Measurements from ENCODE around the gene NEK3. TPM values are rescaled to one million over a fixed set of nuclear protein-coding genes. Genes with fewer than 3 reads are reported as not detected.

The NEK3 gene
- total RNA-seq, 1 experiment from 2014 or later, result 13.3 TPM

GRCh38 chr13:52128714-52129700 lies 30.4 kb downstream of the NEK3 start, which contains the start of gene NEK5:
NEK5 (minus strand) TSS chr13:52129073; CDS start chr13:52127482, 1,591 bp downstream.
- peak; percentile 79 for TF ChIP-seq CTCF (conservative IDR thresholded peaks at IDR 0.05)
- no peak within 1 kb of the TSS for H2AK5ac ChIP-seq (ENCODE audit: insufficient read length, low read length)
- Mint-ChIP-seq H3K27ac (peak within 1 kb of the TSS in 1 of 3 experiments; percentile 4; a peak in 2 of 7 replicates), H3K36me3 (ENCODE audit: insufficient read depth in 1 of 3, low read depth in 3 of 3) (peaks cover 18 to 33% (median 24%) of the 10 kb centered on the region in 3 experiments), H3K4me1 (peaks cover 15 to 18% of the 10 kb centered on the region in 2 experiments), H3K4me3 (peak within 1 kb of the TSS; percentile 68 to 87), H3K27me3 (ENCODE audit: low read depth) (peaks cover 13% of the 10 kb centered on the region), H3K9me3 (peaks cover 0 to 3% of the 10 kb centered on the region in 2 experiments; a peak in 1 of 5 replicates)
- no peak within 1 kb of the TSS for H3T11ph ChIP-seq (ENCODE audit: low read length)
- H2BK20ac ChIP-seq (ENCODE audit: low read depth, low read length, poor library complexity, severe bottlenecking), result no peak within 1 kb of the TSS
- no peaks in the 10 kb centered on the region for H3K4me1 ChIP-seq (ENCODE audit: insufficient read depth, low read length)
- peak within 1 kb of the TSS; percentile 26 for H2AFZ ChIP-seq (ENCODE audit: low read length)
- no peak within 1 kb of the TSS for H3K27ac ChIP-seq (ENCODE audit: insufficient read length, low read depth, low read length)
- H3K79me2 ChIP-seq (ENCODE audit: insufficient read depth, low read length), result no peaks in the 10 kb centered on the region
- no peak within 1 kb of the TSS for H3K14ac ChIP-seq (ENCODE audit: insufficient read depth, low read length)
- no peak within 1 kb of the TSS for H3K4ac ChIP-seq (ENCODE audit: low read depth, low read length)
- WGBS (ENCODE audit: extremely low coverage, insufficient read length, low lambda C conversion rate), result no CpG with 5 or more reads among the region's 71 CpGs
- no peak within 1 kb of the TSS for H3K18ac ChIP-seq (ENCODE audit: insufficient read length, low read depth, low read length)
- no peaks in the 10 kb centered on the region for H4K20me1 ChIP-seq (ENCODE audit: control insufficient read depth, insufficient read depth, insufficient read length)
- H4K91ac ChIP-seq (ENCODE audit: insufficient read length, low read depth, low read length), result no peak within 1 kb of the TSS
- H3K79me1 ChIP-seq (ENCODE audit: insufficient read depth, low read depth, low read length, poor library complexity, severe bottlenecking), result no peaks in the 10 kb centered on the region
- H2BK15ac ChIP-seq (ENCODE audit: low read depth, low read length), result no peak within 1 kb of the TSS
- H3K9ac ChIP-seq (ENCODE audit: extremely low read depth, insufficient read length, low read length), result peak within 1 kb of the TSS; percentile 8
- H2BK12ac ChIP-seq (ENCODE audit: insufficient read length, low read depth, low read length), result no peak within 1 kb of the TSS
- no peak within 1 kb of the TSS for H3K56ac ChIP-seq (ENCODE audit: insufficient read length, low read depth, low read length)
- no peak within 1 kb of the TSS for H2BK120ac ChIP-seq (ENCODE audit: low read depth, low read length, poor library complexity, severe bottlenecking)
- H3K9me3 ChIP-seq (ENCODE audit: control insufficient read depth, low read depth, low read length), result peaks cover 4% of the 10 kb centered on the region
- peaks cover 8% of the 10 kb centered on the region for H3K23me2 ChIP-seq (ENCODE audit: insufficient read length, low read depth, low read length, poor library complexity, severe bottlenecking)
- H4K5ac ChIP-seq (ENCODE audit: insufficient read length, low read depth, low read length), result no peak within 1 kb of the TSS
- DNase-seq, result peak; percentile 88
- H3K23ac ChIP-seq (ENCODE audit: insufficient read length, low read depth, low read length), result no peak within 1 kb of the TSS
- H2BK5ac ChIP-seq (ENCODE audit: insufficient read length, low read length), result no peak within 1 kb of the TSS
- H3K27me3 ChIP-seq (ENCODE audit: insufficient read depth, low read length), result no peaks in the 10 kb centered on the region; the same call in 1 of the 2 replicates
- no peak within 1 kb of the TSS for H4K8ac ChIP-seq (replicated peaks; ENCODE audit: insufficient read length, low read depth, low read length)
- peak within 1 kb of the TSS; percentile 80 for H3K4me2 ChIP-seq (ENCODE audit: insufficient read depth, insufficient read length, low read length)
